Astrocyte (in vitro differentiated cells and primary cell): ENCODE data around the gene CCDC175.

Source experiments
- CTCF ChIP-seq: IDR thresholded peaks from 2 replicates; pipeline ENCODE4 v1.5.1; 2011; ENCODE audit warnings: low read depth, mild to moderate bottlenecking, inconsistent platforms, low read length, moderate library complexity; ENCODE audit not compliant: insufficient read depth
- EZH2 ChIP-seq: IDR thresholded peaks from 2 replicates; pipeline ENCODE4 v1.6.1; 2012; ENCODE audit warnings: mild to moderate bottlenecking, low read length, inconsistent platforms; ENCODE audit not compliant: insufficient read depth

GRCh38 chr14:59582161-59582560, 5.5 kb upstream of the CCDC175 start:
- TF ChIP-seq CTCF (no peak), EZH2 (no peak)
